ENCODE results near the gene ELOVL3.

The ELOVL3 gene

DNA sequence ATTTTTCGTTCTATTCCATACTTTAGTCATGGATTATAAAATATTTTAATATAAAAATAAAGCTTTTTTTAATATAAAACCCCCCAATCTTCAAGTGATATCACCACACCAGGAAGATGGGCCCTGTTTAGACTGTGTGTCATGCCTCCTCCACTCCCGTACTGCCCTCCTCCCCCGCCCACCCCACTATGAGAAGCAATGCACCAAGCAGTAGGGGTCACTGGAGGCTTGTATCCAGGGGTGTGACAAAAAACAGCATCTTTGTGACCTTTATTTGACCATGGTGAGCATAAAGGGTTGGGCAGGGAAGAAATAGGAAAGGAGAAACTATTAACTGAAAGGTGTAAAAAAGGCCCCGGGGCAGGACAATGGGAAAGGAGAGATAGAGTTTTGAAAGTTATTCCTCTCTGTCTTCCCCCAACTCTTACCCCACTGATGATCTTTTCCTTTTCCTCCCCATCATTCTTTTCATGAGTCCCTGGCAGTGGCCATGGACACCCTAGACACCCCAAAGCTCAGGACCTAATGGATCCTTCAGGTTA lies 11.7 kb downstream of the ELOVL3 start:
- H3K27ac ChIP-seq, result no peak overlapping the region
- TF ChIP-seq, protein P1, sequence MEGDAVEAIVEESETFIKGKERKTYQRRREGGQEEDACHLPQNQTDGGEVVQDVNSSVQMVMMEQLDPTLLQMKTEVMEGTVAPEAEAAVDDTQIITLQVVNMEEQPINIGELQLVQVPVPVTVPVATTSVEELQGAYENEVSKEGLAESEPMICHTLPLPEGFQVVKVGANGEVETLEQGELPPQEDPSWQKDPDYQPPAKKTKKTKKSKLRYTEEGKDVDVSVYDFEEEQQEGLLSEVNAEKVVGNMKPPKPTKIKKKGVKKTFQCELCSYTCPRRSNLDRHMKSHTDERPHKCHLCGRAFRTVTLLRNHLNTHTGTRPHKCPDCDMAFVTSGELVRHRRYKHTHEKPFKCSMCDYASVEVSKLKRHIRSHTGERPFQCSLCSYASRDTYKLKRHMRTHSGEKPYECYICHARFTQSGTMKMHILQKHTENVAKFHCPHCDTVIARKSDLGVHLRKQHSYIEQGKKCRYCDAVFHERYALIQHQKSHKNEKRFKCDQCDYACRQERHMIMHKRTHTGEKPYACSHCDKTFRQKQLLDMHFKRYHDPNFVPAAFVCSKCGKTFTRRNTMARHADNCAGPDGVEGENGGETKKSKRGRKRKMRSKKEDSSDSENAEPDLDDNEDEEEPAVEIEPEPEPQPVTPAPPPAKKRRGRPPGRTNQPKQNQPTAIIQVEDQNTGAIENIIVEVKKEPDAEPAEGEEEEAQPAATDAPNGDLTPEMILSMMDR (conservative IDR thresholded peaks at IDR 0.05), result no peak

DNA sequence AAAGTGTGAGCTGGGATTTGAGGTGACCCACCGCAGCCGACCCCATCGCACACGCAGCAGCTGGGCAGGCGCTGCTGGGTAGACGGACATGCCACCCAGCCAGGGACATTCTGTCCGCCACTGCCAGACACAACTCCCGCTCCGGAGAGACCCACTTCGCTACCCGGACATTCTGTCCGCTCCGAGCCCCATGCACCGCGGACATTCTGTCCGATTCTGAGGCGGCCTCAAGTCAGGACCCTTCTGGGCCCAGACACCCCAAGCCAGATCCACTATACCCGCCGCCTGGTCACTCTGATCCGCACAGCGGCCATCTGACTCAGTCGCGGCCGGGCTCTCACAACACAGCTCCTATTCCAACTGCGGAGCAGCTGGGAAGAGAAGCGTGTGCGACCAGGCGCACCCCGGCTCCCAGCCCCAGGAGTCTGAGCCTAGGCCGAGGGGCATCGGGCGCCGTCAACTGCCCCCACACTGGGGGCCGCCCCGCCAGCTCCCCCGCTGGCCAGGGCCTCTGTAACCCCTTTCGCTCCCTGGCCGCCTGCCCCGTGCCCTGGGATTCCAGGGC lies 14.4 kb downstream of the ELOVL3 start:
- H3K27ac ChIP-seq, result no peak overlapping the region
- TF ChIP-seq, protein P1 (conservative IDR thresholded peaks at IDR 0.05), result no peak

DNA sequence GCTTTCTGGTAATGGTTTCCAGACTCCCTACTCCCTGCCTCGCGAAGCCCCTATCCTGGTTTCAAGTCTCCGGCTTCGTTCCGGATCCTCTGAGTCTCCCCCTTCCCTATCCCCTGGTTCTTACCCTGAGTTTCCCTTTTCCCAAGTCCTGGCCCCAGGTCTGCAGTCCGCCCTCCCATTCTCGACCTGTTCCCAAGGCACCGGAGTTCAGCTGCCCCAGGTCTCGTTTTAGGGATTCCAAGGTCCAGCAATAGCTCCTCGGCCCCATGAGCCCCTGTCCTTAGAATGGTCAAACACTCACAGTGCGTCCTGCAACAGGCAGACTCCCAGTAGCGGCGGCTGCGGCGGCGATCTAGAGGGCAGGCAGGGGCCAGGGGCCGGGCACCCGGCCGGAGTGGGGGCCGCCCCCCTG lies 14.9 kb downstream of the ELOVL3 start:
- no peak overlapping the region for H3K27ac ChIP-seq
- TF ChIP-seq, protein P1 (conservative IDR thresholded peaks at IDR 0.05), result no peak

DNA sequence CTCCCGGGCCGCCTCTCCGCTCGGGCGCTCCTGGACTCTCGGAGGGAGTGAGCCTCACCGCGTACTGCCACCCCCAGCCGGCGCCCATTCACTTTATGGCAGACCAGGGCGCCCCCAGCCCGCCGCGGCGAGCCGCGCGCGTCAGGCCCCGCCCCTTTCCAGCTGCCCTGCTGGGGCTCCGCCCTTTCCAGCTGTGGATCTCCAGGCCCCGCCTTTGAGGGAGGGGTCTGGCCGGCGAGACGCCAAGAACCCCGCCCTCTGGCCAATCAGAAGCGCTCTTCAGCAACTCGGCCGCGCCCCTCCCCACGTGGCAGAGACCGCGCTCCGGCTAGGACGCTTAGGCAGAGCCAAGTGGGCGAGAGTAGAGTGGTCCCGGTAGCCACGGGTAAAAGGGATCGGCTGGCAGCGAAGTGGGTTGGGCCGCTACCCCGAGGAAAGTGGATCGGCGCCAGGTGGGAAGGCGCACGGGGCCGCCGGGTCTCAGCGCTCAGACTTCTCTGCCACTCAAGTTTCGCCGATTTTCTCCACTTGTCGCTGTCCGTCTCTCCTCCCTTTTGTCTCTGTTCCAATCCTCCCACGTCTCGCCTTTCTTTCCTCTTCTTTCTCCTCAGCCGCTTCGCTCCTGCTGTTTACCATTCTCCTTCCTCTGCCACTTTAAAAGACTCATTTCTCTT lies 15.5 kb downstream of the ELOVL3 start, which contains the start of gene PITX3:
TSS of gene PITX3 (minus strand) at position 69 of the 674 bp plus-strand sequence. CDS start 9,432 bp downstream, outside the sequence.
- H3K27ac ChIP-seq, result no peak within 1 kb of the TSS
- TF ChIP-seq, protein P1 (conservative IDR thresholded peaks at IDR 0.05), result no peak

DNA sequence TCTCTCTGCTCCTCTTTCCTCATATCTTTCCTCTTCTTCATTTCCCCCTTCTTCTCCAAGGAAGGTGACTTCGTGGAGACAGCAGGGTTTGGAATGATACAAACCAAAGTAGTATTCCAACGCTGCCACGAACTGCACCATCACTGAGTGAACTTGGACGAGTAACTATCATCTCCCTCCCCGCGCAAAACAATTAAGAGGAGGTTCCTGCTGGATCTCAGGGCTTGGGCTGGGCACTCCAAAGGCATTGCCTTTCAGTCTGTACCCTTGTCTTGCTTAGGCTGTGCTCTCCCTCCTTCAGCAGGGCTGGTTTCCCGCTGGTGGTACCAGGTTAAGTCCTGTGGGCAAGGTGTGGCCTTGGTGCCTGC lies 16.0 kb downstream of the ELOVL3 start:
- no peak overlapping the region for H3K27ac ChIP-seq
- TF ChIP-seq, protein P1 (conservative IDR thresholded peaks at IDR 0.05), result no peak

DNA sequence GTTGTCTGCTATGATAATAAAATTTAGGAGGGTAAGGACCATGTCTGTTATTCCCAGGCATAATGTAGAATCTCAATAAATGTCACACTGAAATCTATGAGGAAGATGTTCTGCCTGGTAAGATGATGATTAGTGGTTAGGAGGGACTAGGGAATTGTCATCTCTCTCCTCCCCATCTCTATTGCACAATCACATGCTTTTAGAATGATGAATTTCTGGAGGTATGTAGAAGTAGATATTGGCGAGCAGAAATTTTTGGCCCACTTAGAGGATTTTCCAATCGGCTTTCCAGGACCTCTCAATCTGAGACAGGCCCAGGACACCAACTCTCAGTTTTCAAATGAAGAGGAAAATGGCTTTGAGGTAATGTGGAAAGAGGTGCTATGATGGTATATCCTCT lies 17.2 kb downstream of the ELOVL3 start:
- TF ChIP-seq, protein P1 (conservative IDR thresholded peaks at IDR 0.05), result no peak
- no peak overlapping the region for H3K27ac ChIP-seq

DNA sequence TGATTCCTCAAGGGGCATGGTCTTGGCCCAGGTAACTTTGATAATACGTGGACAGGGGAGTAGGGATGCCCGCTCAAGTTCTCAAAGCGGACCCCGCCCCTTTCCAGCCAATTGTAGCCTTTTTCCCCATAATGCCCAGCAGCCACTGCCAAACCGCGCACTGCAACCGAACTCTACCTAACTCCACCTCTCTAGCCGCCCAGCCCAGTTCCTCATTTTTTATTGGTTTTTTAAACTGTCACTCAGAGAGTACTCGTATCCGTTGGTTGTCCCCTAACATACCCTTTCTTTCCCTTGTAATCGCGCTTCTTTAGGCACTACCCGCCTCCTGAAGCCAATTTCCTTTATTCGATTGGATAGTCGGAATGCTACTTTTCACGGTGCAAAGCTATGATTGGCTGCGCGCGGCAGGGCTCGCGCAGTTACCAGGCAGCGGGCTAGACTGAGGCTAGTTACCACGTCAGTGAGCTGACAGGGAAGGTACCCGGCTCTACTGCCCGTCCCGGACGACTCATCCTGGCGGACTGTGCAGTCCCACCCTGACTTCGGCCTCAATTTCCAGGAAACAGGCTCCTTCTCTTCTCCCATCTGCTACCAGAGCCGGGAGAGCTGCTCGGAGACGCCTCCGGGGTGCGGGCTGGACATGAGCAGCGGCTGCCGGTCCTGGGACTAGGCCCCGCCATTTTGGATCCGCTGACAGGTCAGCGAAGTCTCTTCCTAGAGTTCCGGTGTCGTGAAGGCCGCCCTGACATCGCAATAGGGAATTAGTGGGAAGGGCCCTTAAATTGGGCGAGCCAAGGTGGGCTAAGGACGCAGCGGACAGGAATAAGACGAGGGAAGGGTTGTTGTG lies 19.2 kb downstream of the ELOVL3 start, which contains the start of gene GBF1:
TSS of gene GBF1 (plus strand) at position 451 of the 850 bp plus-strand sequence. CDS start 13,407 bp downstream, outside the sequence.
- TF ChIP-seq, protein P1 (conservative IDR thresholded peaks at IDR 0.05), result no peak
- H3K27ac ChIP-seq, result peak within 1 kb of the TSS; percentile 84

Data from VCaP (cell line).